Measurements from ENCODE around the gene FAM98B.
"Not testable (repeated sequence)": the region's sequence is repeated elsewhere in the genome, so short reads cannot be mapped to it uniquely, and the experiment has no call there.

FAM98B gene

DNA sequence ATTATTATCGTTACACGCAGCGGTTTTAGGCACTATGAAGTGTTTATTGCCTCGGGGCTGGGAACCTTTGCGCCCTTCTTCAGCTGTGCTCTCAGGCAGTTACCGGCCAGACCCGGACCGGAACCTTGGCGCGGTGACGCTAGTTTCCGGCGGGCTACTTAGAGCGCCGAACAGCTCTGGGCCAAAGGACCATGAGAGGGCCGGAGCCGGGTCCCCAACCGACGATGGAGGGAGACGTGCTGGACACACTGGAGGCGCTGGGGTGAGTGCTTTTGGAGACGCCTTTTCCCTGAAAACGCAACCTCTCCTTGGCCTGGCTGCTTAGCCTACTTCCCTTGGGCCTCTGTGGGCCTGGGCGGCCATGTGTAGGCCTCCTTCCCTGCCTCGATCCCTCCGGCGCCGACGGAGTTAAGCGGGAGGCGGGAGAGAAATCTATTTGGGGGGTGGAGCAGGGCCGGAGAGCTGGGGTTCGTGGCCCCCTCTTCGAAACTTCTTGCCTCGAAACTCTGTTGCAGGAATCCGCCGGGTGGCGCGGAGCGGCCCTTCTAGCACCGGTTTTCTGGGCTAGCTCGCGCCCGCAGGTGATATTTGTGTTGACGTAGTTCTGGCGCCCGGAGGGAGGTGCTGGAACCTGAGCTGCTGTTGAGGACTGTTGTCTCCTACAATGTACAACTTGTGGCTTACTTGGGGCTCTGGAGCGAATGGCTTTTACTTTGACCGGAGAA, at the start of gene FAM98B:
Gene FAM98B (plus strand): TSS at position 157 of the 725 bp plus-strand sequence. CDS start 35 bp downstream, at position 192.
- DNase-seq (ENCODE audit: low read depth, low spot score) = peak; percentile 79

DNA sequence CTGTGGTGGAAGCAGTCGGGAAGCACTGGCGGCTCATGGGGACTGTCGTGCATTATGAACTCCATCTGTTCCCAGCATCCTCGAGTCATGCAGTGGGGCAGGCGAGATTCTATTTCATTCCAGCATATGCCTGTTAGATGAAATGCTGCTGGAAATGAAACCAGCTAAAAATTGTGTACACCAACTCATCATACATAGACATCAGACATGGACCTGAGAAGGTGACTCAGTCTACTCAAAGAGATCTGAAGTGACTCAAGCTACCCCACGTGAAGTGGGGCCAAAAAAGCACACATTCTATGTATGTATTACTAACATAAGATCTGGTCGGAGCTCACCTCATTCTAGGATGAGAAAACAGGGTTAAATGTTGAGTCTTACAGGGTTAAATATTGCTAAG, 47.5 kb upstream of the FAM98B start:
- DNase-seq (ENCODE audit: low read depth, low spot score) = no peak

DNA sequence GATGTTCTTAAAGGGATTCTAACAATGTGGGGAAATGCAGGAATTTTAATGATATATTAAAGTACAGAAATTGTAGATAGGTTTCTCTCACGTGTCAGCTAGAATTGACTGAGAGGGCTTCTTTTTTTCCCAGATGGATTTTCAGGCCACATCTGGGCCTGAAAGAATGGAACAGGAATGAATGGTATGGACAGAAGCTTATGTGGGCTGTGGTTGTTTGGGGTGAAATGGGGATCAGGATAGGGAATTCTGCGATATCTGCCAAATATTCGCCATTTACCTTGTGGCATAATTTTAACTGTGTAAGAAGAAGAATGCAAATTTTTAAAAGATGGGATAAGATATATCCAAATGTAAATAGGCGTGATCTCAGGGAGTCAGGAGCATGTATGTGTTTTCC, 45.4 kb upstream of the FAM98B start:
- no peak for DNase-seq (ENCODE audit: low read depth, low spot score)

DNA sequence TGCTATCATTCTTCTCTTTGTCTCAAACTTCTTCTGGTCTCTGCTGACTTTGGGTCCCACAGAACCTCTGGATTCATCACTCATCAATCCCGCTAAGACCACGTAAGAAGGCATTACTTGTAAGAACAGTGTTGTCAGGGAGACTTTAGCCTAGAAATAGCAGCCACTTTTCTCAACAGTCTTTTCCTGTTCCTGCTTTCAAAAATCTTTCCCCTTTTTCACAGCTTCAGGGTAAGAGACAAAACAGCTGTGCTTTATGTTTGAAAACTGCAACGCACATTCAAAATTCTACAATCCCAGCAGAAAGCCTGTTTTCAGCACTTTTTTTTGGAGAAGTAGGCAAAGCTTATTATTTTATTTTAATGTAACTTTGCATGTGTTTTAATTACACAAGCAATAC, 42.0 kb upstream of the FAM98B start:
- DNase-seq (ENCODE audit: low read depth, low spot score) = no peak

DNA sequence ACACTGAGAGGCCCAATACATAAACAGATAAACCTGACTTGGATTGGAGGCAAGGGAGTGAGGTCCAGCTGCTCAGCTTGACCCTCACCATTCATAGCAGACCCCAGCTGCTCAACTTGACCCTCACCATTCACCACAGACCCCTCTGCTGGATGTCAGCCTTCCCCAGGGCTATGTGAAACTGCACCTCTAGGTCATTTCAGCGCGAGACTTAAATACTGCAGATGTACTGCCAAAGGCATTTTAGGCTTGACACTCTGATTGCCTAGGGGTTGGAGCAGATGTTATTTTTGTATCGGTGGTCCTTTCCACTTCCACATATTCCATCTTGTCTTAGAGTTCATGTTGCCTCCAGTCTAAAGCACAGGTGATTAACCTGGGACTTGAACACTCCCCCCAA, 41.5 kb upstream of the FAM98B start:
- no peak for DNase-seq (ENCODE audit: low read depth, low spot score)

DNA sequence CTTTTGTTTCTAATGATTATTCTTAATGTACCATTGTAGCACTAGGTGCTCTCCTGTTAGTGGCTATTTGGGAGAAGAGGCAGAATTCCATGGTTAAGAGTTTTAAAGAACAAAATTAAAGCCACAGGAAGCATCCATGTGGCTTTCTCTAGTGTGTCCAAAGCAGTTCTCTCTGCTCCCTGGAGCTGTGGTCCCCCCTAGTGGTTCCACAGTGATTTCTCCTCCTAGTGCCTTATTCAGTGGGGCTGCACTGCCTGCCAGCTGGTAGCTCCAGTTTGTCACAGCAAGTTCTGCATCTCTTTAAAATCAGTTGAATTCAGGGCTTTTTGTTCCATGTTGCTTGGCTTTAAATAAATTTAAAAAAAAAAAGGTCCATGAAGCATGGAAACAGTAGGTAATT, 39.6 kb upstream of the FAM98B start:
- DNase-seq (ENCODE audit: low read depth, low spot score) = peak; percentile 50

DNA sequence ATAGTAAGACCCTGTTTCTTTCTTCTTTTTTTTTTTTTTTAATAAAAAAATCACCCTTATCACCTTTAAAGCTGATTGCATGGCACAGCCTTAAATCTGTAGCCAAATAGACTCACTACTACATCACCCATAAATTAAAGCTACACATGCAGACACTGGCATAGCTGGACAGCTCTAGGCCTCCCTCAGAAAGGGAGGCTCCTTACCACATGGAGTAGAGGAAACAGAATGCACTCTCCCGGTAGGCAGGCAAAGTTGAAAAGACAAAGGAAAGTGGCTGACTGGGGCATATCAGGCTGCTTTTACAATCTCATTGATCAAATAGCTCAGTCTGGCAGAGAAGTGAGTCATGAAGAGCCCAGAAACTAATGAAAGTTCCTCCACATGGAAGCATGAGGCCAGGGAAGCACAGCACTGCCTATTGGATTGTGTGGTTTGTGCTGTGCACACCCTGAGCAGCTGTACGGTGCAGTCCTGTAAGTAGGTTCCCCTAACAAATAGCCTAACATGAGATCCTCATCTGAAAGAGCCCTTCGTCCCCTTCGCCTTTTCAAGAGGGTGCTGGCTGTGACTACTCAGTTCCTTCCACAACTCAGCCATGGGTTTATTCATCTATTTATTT, 32.7 kb upstream of the FAM98B start:
- DNase-seq (ENCODE audit: low read depth, low spot score) = no peak

DNA sequence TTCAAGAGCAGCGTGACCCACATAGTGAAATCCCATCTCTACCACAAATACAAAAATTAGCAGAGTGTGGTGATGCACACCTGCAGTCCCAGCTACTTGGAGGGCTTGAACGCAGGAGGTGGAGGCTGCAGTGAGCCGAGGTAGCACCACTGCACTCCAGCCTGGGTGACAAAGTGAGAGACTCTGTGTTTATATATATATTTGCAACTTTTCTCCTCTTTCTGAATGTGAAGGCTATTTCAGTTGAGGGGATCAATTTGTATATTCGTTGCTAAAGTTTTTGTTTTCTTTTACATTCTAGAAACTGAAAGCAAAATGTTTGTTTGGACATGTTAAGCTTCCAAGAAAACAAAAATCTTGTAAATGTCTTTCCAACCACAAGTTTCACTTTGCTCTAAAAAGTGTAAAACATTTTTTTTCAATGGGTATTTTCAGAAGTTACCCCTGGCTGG, 29.8 kb upstream of the FAM98B start:
- DNase-seq (ENCODE audit: low read depth, low spot score) = no peak

DNA sequence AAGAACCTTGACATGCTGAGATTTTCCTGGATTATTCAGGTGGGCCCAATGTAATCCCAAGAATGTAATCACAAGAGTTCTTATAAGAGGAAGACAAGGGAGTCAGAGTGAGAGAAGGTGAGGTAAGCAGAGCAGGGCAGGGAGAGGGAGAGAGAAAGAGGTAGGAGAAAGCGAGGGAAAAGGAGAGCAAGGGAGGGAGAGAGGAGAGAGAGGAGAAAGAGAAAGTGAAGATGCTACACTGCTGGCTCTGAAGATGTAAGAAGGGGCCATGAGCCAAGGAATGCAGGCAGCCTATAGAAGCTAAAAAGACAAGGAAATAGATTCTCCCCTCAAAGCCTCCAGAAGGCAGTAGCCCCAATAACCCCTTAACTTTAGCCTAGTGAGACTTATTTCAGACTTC, 28.7 kb upstream of the FAM98B start:
- DNase-seq (ENCODE audit: low read depth, low spot score) = no peak

DNA sequence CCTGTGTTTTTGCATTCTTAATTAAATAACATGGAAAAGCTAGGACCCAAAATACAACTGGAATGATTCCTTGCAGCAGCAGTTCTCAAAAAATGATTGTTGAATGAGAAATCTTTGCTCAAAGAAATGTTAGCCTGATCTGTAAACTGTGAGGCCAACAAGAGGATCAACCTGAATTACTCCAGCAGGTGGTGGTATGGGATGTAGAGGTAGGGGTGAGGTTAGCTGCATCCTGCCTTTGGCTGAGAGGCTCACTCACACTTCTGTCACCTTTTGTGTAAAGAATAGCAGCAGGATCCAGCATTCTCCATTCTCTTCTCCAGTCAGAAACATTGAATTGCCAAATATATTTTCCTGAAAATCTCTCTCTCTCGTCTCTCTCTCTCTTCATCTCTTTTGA, 26.5 kb upstream of the FAM98B start:
- DNase-seq (ENCODE audit: low read depth, low spot score) = no peak

DNA sequence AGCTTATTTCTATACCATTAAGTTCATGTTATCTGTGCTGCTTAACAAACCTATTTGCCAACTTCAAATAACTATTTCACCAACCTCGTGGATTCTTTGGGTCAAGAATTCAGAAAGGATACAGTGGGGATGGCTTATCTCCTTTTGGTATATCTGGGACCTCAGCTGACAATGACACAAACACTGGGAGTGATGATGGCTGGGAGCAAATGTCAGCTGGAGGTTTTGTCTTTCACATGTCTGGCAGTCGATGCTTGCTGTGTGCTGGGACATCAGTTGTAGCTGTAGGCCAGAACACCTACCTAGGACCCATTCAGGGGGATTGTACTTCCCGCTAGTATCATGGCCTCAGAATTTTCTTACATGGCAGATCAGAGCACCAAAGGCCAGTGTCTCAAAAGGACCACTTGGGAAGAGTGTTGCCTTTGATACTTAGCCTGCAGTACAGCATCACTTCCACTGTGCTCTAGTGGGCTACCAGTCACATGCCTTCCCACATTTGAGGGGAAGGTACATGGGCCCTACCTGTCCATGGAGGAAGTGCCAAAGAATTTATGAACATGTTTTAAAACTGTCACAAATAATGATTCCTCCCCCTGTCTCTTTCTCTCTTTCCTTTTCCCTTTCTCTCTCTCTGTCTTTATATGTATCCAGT, 23.7 kb upstream of the FAM98B start:
- no peak for DNase-seq (ENCODE audit: low read depth, low spot score)

DNA sequence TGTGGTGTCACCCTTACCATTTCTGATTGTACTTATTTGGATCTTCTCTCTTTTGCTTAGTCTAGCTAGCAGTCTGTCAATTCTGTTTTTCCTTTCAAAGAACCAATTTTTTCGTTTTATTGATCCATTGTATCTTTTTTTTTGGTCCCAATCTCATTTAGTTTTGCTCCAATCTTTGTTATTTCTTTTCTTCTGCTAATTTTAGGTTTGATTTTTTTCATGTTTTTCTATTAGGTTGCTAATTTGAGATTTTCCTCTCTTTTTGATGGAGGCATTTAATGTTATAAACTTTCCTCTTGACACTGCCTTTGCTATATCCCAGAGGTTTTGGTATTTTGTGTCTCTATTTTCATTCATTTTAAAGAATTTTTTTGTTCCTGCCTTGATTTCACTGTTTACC, 16.9 kb upstream of the FAM98B start:
- DNase-seq (ENCODE audit: low read depth, low spot score) = no peak

DNA sequence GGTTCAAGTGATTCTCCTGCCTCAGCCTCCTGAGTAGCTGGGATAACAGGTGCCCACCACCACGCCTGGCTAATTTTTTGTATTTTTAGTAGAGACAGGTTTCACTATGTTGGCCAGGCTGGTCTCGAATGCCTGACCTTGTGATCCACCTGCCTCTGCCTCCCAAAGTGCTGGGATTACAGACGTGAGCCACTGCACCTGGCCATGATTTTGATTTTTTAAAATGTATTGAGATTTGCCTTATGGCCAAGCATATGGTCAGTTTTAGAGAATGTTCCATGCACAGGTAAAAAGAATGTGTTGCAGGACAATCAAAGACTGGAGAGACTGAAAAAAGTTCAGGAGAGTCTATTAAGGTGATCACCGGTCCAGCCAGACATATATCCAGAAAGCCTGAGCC, 16.3 kb upstream of the FAM98B start:
- not testable (repeated sequence) for DNase-seq (ENCODE audit: low read depth, low spot score)

DNA sequence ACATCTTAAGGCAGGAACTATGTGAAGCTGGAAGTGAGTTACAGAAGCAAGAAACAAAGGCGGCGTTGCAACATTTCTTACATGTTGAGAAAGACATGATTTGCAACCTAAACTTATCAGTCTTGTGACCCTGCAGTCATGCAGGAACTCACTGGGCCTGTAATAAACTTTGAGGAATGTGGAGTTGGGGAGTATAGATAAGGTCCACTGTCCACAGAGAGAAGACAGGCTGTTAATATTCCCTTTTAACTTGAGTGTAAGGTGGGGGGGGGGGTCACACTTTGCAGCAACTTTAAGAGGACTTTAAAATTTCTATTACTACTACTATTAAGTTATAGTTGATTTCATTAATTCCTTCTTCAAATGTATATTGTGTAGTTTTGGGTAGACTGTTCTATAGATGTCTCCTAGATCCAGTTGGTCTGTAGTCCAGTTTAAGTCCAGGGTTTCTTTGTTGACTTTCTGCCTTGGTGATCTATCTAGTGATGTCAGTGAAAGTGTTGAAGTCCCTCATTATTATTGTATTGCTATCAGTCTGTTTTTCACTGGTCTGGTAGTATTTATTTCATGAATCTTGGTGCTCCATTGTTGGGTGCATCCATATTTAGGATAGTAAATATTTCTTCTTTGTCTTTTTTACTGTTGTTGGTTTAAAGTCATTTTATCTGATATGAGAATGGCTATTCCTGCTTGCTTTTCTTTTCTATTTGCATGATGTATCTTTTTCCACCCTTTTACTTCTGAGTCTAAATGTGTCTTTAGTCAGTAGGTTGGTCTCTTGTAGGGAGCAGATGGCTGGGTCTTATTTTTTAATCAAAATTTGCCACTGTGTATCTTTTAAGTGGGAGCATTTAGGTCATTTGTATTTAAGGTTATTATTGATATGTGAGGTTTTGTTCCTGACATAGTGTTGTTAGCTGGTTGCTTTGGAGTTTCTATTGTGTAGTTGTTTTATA, 15.6 kb upstream of the FAM98B start:
- no peak for DNase-seq (ENCODE audit: low read depth, low spot score)

DNA sequence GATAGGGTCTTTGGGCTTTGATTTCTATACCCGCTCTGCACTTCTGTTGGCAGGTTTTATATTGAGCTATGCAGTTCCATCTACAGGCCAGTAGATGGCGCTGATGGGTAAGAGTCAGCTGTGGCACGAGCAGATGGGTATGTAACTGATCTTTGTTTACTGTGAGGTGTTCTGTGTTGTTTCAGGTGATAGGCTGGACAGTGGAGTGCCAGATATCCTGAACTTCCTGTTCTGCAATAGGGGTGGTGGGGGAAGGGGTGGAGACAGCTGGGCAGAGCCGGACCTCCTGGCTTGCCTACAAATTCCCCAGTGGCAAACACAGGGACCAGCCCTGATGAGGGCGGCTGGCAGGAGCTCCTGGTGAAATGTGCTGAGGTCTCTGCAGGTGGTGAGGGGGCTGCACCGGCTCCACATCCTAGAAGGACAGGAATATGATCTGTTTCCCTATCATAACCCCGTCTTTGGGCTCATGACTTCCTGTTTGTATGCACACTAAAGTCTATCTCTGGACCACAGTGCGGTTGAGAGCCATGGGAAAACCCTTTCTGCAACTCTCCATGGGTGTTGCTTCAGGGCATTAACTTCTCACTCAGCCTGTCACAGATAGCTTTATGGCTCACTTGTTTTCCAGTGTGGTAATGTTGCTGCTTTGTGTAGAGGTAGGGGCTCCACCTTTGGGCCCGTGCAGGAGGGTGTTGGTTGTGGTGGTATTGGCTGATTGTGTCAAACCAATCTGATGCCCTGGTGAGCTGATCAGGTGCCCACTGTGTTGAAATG, 13.4 kb upstream of the FAM98B start:
- peak; percentile 40 for DNase-seq (ENCODE audit: low read depth, low spot score)

DNA sequence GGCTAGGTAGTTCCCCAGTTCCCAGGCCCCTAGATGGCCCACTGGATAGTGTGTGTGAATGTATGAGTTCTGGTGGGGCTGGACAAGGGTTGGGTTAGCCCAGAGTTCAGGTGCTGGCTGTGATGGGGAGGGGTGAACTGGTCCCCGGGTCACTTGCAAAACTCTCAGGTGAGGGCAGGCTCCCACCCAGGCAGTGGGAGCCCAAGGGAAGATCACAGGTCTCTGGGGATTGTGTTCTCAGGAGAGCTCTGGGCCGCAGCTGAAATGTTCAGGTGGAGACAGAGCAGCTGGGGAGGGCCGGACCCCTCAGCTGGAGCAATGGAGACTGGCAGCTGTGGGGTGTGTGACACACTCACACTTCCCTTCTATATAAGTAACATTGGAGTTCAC, 12.8 kb upstream of the FAM98B start:
- DNase-seq (ENCODE audit: low read depth, low spot score) = no peak

DNA sequence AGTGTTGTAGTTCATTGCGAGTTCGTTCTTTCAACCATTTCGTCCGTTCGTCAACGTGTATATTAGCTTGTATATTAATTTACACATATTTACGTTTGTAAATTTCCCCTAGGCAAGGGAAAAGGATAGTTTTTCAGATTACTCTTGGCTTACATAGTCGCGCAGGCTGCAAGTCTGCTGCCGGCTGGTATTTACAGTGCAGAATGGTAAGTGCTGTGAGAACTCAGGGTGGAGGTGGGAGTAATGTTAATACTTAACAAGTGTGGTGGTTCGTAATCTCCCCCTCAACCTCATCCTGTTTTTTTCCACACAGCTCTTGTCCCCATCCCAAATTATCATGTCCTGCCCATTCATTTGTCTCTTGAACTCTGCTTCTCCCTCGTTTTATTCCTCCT, 766 bp downstream of the FAM98B start:
- DNase-seq (ENCODE audit: low read depth, low spot score) = no peak

DNA sequence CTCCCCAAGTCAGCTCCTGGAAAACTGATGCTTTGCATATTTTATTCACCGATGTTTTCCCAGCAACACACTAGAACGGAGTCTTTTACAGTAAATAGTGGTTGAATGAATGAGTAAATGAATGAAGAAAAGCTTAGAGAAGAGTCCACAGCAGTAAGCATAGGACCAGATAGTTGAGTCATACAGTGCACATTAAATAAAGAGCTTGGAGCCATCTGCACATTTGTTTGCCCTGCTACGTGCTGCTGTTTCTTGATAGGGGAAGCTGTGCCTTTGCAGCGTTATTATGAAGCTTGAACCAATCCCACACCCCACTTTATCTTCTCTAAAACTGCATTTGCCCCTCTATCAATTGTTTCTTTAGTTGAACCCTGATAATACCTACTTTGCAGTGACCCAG, 1.2 kb downstream of the FAM98B start:
- DNase-seq (ENCODE audit: low read depth, low spot score) = no peak

DNA sequence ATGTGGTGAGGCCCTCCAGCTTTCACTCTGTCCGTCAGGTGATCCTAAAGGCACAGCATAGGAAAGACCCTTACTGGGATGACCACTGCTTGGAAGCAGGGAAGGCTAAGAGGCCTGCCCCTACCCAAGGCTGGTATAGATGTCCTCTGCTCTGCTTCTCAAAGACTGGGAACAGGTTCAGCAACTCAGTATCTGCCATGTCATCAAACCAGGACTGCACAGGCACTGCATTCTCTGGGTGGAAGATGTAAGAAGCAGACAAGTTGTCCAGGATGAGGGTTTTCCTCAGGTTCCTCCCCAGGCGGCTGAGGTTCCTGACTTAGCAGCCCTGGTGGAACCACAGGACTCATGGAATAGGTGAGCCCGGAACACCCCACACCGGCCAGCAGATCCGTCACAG, 4.7 kb downstream of the FAM98B start:
- DNase-seq (ENCODE audit: low read depth, low spot score) = no peak

DNA sequence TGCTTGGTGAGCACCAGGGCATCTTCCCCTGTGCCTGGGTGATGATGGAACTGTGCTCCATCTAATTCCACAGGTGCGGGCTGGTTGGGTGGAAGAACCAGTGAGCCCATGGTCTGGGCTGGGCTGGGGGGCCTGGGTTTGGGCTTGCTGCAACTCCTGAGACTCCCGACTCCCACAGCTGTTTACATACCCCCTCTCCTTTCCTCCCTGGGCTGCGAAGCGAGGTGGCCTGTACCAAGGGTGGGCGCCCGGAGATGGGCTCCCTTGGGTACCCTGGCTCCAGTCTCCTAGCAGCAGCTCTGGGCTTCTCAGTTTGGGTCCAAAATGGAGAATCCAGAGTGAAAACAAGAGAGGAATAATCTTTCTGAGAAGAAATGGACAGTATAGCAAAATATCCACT, 5.6 kb downstream of the FAM98B start:
- DNase-seq (ENCODE audit: low read depth, low spot score) = no peak

DNA sequence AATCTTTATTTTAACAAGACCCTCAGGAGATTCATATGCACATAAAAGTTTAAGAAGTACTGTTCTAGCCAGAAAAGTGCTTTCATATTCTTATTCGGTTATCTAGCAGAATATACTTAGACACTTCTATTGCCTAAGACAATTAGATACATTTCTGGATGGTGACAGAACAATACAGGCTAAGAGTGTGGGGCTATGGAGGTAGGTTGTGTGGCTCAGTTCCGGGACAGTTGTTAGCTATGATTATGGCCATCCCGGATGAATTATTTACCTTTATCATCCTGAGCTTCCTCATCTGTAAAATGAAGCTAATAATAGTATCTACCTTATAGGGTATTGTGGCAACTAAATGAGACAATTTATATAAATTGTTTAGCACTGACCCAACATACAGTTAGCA, 6.6 kb downstream of the FAM98B start:
- no peak for DNase-seq (ENCODE audit: low read depth, low spot score)
